GM18526 (cell line): ENCODE data around the gene PTPRO.

Experiments used
- POLR2A ChIP-seq: IDR thresholded peaks from 3 replicates; pipeline ENCODE4 v1.6.1; 2011; ENCODE audit not compliant: insufficient read length; ENCODE audit errors: extremely low read depth

The PTPRO gene

DNA sequence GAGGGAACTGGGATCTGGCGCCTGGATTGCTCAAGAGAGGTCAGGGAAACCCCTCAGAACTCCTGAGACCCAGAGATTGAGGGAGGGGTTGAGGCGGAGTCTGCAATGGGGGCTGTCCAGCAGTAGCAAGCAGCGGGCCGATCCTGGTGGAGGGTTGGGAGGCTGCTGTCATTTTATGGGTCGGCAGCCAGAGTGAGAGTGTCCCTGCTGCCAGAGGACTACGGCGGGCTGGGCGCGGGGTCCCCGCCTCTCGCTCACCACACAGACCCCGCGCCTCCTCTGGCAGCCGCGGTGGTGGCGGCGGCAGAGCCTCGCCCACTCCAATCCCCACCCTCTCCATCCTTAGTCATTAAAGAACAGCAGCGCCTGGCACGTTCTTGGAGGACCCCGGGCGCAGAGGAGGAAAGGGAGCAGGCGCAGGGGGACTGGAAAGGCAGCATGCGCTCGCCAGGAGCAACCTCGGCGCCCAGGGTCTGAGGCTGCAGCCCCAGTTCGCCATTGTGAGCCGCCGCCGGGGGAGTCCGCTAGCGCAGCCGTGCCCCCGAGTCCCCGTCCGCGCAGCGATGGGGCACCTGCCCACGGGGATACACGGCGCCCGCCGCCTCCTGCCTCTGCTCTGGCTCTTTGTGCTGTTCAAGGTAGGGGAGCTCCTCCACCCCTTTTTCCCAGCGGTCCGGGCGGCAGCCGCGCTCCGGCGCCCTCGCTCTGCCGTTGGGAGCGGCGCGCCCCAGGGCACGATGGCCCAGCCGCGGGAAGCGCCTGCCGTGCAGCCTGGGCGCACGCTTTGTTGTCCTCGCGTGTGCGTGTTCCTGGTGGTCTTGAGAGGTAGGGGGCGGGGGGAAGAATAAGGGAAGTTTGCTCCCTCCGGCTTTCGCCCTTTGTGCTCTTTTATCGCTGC lies at the start of gene PTPRO:
TSS of gene PTPRO (plus strand) at position 345 of the 898 bp plus-strand sequence.
- no peak for TF ChIP-seq POLR2A

DNA sequence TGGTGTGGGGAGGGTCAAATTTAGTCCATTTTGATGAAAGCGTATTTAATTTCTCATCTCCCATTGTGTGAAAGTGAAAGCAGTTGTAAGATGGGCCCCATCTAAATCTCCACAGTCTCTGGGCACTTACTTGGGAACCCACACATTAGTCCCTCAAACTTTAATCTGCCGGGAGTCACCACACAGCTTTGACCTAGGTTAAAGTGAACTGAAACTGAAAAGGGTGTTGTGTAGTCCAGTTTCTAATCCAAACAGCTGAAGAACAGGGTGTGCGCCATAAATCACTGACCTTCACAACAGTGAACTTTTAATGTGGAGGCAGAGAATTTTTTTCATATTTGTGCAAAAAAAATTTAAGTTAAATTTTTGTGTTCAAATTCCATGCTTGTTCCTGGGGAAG lies 48.4 kb upstream of the PTPRO start:
- TF ChIP-seq POLR2A, result no peak

DNA sequence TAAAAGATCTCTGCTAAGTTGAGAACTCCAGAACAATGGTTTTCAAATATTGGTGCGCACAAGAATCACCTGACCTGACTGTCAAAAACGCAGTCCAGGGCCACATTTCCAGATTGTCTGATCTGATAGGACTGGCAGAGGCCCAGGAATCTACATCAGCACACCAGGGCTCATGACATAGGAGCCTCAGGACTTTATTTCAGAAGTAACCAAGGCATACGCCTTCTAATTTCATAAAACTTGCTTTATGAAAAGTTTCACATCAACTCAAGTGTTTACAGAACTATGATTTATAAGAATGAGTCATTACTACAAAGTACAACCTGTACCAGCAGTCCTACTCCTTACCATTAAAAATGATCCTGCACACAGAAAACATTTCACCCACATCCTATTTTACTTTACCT lies 47.7 kb upstream of the PTPRO start:
- no peak for TF ChIP-seq POLR2A

DNA sequence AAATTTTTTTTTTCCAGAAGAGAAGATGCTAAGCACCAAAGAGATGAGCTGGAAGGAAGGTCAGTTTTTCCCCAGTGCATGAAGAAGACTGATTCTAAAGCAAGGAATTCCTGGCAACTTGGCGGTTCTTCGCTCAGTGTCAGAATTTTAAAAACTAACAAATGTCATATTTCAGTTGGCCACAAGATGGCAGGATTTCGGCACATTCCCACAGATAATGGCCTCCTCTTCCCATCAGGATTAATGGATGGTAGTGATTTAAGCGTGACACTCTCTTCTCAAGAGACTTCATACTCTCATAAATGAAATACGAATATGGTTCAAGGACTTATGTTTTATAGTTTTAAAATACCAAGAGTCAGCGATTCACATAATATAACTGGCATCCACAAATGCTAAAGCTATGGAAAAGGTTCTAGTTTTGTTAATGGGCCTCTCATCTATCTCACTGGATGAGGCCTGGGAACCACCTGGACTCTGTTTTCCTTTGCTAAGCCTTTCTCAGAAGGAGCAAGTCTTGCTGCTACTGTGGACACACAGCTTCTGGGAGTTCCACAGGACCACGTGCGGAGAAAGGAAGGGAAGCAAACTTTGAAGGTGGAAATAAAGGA lies 46.1 kb upstream of the PTPRO start:
- TF ChIP-seq POLR2A, result no peak

DNA sequence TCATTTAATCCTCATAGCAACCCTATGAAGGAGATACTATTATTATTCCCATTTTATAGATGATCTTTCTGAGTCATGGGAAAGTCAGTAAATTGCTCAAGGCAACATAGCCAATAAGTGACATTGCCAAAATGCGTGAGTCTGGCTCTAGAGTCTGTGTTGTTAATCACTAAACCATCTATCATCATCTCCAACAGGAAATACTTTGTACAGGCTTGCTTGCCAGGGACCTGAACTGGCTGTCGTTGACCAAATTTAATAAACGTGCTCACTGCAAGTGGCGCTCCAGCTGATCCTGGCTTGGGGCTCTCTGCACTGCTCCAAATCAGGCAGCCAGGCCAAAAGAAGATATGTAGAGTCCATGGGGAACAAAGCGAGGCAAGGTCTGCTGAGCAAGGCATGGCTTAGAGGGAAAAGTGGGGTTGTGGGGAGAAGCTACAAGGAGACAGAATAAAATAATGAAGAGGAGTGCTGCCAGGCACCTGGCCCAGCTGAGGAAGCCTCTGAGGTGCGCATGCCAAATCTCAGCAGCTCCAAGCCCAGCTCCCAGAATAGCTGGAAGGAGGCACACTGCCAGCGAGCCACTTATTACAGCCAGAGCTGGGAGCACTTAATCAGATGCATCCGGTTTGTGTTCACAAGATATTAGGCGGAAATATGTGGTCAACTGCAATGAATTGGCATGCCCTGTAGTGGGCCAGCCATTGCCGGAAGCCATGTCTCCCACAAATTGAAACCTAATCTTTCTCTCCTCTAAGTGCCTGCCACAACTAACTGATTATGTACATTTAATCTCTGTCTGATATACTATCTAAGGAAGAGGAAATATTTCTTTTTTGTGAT lies 43.3 kb upstream of the PTPRO start:
- TF ChIP-seq POLR2A, result no peak

DNA sequence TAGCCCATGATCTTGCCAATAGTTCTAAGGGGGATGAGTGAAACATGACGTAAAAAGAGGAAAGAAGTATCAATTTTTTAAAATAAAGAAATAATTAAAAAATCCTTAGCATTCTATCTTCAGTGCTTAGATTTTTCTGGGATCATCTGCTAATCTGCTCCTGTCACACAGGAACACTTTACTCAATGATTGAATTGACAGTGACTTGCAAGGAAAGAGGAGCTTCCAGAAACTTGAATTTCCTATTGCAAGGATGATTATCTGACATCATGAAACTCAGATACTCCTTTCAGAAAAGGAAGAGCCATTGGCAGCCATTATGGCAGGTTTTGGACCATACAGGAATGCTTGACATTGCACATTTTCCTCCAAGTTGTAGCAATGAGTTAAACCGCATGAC lies 41.4 kb upstream of the PTPRO start:
- no peak for TF ChIP-seq POLR2A

DNA sequence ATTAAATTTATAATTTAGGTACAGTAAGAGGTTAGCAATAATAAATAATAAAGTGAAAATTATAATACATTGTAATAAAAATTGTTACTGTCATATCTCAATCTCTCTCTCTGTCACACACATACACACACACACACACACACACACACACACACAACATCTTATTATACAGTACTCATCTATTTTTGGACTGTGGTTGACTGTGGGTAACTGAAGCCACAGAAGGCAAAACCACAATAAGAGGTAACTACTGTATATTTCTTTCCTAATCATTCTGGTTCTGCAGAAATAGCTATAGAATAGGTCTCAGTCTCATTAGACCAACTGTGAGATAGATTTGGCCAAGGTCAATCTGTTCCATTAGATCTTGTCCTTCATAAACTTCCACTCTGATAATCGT lies 33.1 kb upstream of the PTPRO start:
- TF ChIP-seq POLR2A, result no peak

DNA sequence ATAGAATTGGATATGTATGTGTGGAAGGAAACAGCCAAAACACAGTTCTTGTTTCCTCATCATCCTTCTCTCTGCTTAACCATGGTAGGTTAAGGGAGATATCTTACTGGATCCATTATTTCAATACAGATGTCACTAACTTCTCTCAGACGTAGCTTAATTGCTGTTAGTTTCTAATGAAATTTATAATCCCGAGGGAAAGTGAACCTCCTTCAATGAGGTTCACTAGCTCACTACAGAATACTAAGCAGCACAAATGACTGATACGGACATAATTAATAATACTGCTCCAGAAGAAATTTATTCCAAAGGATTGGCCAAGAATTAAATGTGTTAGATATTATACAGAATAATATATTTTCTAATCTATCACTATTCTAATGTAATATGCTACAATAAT lies 28.6 kb upstream of the PTPRO start:
- no peak for TF ChIP-seq POLR2A

DNA sequence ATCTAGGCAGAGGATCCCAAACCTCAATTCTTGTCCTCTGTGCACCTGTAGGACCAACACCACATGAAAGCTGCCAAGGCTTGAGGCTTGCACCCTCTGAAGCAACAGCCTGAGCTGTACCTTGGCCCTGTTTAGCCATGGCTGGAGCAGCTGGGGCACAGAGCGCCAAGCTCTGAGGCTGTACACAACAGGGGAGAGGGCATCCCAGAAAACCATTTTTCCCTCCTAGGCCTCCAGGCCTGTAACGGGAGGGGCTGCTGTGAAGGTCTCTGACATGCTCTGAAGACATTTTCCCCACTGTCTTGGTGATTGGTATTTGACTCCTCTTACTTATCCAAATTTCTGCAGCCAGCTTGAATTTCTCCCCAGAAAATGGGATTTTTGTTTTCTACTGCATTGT lies 22.4 kb upstream of the PTPRO start:
- TF ChIP-seq POLR2A, result no peak

DNA sequence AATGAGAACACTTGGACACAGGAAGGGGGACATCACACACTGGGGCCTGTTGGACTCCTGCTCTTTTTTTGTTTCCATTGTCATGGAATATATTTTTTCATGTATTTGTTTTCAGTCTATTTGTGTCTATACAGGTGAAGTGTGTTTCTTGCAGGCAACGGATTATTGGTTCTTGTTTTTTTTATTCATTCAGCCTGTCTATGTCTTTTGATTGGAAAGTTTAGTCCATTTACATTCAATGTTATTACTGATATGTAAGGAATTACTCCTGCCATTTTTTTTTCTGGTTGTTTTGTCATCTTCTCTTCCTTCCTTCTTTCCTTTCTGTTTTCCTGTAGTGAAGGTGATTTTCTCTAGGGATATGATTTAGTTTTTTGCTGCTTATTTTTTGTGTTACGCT lies 18.0 kb upstream of the PTPRO start:
- no peak for TF ChIP-seq POLR2A

DNA sequence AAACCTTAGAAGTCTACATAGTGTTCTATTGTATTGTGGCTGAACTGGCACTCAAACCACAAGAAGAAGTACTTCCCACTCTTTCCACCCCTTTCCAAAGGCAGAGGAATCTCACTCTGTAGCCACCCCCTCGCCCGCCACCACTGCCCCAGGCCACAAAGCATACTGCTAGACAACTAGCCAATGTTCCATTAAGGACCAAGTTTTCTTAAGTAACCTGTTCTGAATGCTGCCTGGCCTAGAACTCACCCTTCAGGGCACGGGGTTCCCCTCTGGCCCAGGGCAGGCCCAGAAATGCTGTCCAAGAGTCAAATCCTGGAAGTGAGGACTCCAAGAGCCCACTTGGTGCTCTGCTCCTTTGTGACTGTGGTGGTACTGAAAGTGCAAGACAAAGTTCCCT lies 15.7 kb upstream of the PTPRO start:
- no peak for TF ChIP-seq POLR2A

DNA sequence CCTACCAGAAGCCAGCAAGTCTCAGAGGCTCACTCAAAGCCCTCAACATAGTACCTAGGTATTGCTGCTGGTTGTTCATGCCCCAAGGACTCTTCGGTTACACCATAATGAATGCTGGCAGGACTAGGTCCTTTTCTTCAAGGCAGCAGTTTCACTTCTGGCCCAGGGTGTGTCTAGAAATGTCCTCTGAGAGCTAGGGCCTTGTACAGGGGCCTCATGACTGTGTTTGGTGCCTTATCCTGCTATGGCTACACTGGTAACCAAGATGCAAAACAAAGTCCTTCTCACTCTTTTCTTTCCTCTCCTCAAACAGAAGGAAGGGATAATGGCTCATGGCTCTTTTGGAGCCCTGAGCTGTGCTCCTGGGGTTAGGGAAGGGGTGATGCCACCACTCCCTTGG lies 15.2 kb upstream of the PTPRO start:
- no peak for TF ChIP-seq POLR2A

DNA sequence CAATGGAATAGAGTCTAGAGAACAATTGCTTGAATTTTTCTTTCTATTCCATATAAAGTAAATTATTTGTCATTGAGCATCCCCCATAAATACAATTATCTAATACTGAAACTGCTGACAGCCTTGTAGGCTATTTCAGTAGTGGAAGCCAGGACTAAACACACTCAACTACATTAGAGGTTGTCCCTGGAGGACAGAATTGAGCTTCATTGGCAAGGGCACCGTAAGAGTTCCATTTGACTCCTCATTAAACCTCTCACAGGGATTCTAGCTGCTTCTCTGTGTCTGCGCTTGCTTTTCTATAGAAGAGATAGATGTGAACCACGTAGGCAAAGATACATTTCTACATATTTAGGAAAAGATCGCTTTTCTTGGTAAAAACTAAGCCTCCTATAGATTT lies 3.5 kb upstream of the PTPRO start:
- no peak for TF ChIP-seq POLR2A

DNA sequence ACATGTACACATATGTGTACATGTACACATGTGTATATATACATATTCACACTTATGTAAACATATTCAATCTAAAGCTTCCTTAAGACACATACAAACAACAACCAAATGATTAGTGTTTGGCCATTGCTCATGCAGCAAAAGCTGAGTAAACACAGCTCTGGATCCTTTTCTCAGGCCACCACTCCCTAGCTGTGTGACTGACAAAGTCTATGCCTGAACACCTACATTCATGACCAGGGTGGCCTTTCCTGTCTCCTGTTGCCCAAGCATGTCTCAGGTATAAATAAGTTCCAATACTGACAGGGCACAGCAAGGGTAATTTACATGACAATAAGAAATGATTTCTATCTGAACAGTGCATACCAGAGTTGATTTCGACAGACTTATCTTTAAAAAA lies 1.4 kb upstream of the PTPRO start:
- TF ChIP-seq POLR2A, result no peak

DNA sequence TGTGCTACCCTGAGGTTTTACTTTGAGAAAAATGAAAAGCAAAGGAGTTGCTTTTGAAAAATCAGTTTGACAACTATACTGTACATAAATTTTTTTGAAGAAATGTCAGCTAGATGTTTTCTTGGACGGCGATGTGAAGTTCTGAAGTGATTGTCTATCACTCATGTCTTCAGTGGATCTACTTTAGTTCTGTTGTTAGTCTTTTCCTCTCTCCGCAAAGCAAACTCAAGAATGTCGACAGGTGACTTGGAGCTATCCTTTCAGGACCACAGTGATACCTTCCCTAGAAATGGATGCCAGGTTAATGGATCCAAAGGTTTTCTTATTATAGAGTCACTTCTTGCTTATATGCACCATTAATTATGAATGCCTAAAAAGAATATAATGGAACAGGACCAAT lies 1.2 kb downstream of the PTPRO start:
- TF ChIP-seq POLR2A, result no peak

DNA sequence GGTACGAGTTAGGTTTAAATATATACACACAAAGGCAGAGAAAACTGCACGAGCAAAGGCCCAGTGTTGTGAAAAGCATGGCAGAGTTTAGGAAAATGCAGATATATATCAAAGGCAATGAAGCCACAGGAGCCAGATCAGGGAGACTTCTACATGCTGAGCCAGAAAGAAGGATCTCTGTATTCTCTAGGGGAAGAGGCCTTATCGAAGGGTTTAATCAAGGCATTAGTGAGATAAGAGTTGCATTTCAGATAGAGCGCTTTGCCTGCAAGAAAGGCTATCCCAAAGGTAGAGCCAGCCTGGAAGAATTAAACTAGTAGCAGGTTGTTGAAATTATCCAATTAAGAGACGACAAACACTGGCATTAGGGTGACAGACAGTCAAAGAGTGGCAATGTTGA lies 7.6 kb downstream of the PTPRO start:
- no peak for TF ChIP-seq POLR2A
